IPS-20b (cell line): Measurements from ENCODE around the gene ARMC3.

Source experiments
- H3K27ac ChIP-seq: one replicate; pipeline ENCODE4 v1.5.1; 2013; ENCODE audit warnings: low read length
- H3K27me3 ChIP-seq: 2 replicates; pipeline ENCODE4 v1.6.1; 2013; ENCODE audit warnings: mild to moderate bottlenecking, low read length, inconsistent platforms; ENCODE audit not compliant: insufficient read depth
- H3K36me3 ChIP-seq: 2 replicates; pipeline ENCODE4 v1.6.1; 2013; ENCODE audit warnings: low read depth, mild to moderate bottlenecking, inconsistent platforms, low read length, moderate library complexity; ENCODE audit not compliant: insufficient read depth
- H3K4me1 ChIP-seq: 2 replicates; pipeline ENCODE4 v1.6.1; 2013; ENCODE audit warnings: mild to moderate bottlenecking, control low read depth, inconsistent platforms, low read length, moderate library complexity; ENCODE audit not compliant: insufficient read depth
- H3K4me3 ChIP-seq: 2 replicates; pipeline ENCODE4 v1.5.1; 2013; ENCODE audit warnings: mild to moderate bottlenecking, low read length, inconsistent platforms
- H3K9ac ChIP-seq: 2 replicates; pipeline ENCODE4 v1.6.1; 2013; ENCODE audit warnings: low read depth, mild to moderate bottlenecking, inconsistent platforms, low read length, moderate library complexity
- H3K9me3 ChIP-seq: 2 replicates; pipeline ENCODE4 v1.6.1; 2013; ENCODE audit warnings: mild to moderate bottlenecking, low read depth, low read length, inconsistent platforms; ENCODE audit not compliant: insufficient read depth

Gene ARMC3

GRCh38 chr10:22978287-22978686, 50.4 kb downstream of the ARMC3 start:
- Histone ChIP-seq H3K27ac (no peak overlapping the region), H3K4me1 (peaks cover 7% of the 10 kb centered on the region; the same call in 1 of the 2 replicates), H3K4me3 (no peak overlapping the region), H3K36me3 (no peaks in the 10 kb centered on the region), H3K9me3 (no peaks in the 10 kb centered on the region), H3K27me3 (no peaks in the 10 kb centered on the region), H3K9ac (no peak overlapping the region)

- H3K27me3 ChIP-seq, result no peaks in the 10 kb centered on the region
- no peak overlapping the region for H3K9ac ChIP-seq
- no peak overlapping the region for H3K4me3 ChIP-seq
- H3K9me3 ChIP-seq, result no peaks in the 10 kb centered on the region
- peaks cover 7% of the 10 kb centered on the region; the same call in 1 of the 2 replicates for H3K4me1 ChIP-seq
- no peak overlapping the region for H3K27ac ChIP-seq
- H3K36me3 ChIP-seq, result no peaks in the 10 kb centered on the region
Observed at GRCh38 chr10:22978918-22979317, 51.1 kb downstream of the ARMC3 start.

GRCh38 chr10:22980822-22981221, 53.0 kb downstream of the ARMC3 start:
- H3K36me3 ChIP-seq, result no peaks in the 10 kb centered on the region
- no peaks in the 10 kb centered on the region for H3K27me3 ChIP-seq
- peaks cover 7% of the 10 kb centered on the region; the same call in 1 of the 2 replicates for H3K4me1 ChIP-seq
- no peak overlapping the region for H3K27ac ChIP-seq
- no peak overlapping the region for H3K4me3 ChIP-seq
- H3K9me3 ChIP-seq, result no peaks in the 10 kb centered on the region
- no peak overlapping the region for H3K9ac ChIP-seq

- H3K9ac ChIP-seq, result no peak overlapping the region
- H3K27ac ChIP-seq, result no peak overlapping the region
- no peaks in the 10 kb centered on the region for H3K27me3 ChIP-seq
- no peaks in the 10 kb centered on the region for H3K9me3 ChIP-seq
- H3K4me3 ChIP-seq, result no peak overlapping the region
- H3K36me3 ChIP-seq, result no peaks in the 10 kb centered on the region
- peaks cover 3% of the 10 kb centered on the region; the same call in 1 of the 2 replicates for H3K4me1 ChIP-seq
Observed at GRCh38 chr10:22984066-22984465, 56.2 kb downstream of the ARMC3 start.

- H3K4me1 ChIP-seq, result no peaks in the 10 kb centered on the region
- no peaks in the 10 kb centered on the region for H3K9me3 ChIP-seq
- no peaks in the 10 kb centered on the region for H3K27me3 ChIP-seq
- H3K27ac ChIP-seq, result no peak overlapping the region
- no peak overlapping the region for H3K9ac ChIP-seq
- H3K36me3 ChIP-seq, result no peaks in the 10 kb centered on the region
- H3K4me3 ChIP-seq, result no peak overlapping the region
Observed at GRCh38 chr10:22986771-22987542, 59.1 kb downstream of the ARMC3 start.

- H3K4me3 ChIP-seq, result no peak overlapping the region
- H3K9me3 ChIP-seq, result no peaks in the 10 kb centered on the region
- no peaks in the 10 kb centered on the region for H3K4me1 ChIP-seq
- no peak overlapping the region for H3K9ac ChIP-seq
- H3K27ac ChIP-seq, result no peak overlapping the region
- no peaks in the 10 kb centered on the region for H3K27me3 ChIP-seq
- no peaks in the 10 kb centered on the region for H3K36me3 ChIP-seq
Observed at GRCh38 chr10:22988581-22989360, 60.9 kb downstream of the ARMC3 start.

- Histone ChIP-seq H3K27ac (no peak overlapping the region), H3K36me3 (no peaks in the 10 kb centered on the region), H3K9me3 (no peaks in the 10 kb centered on the region), H3K4me3 (no peak overlapping the region), H3K4me1 (no peaks in the 10 kb centered on the region), H3K9ac (no peak overlapping the region), H3K27me3 (no peaks in the 10 kb centered on the region)
Observed at GRCh38 chr10:22990443-22990842, 62.6 kb downstream of the ARMC3 start.

GRCh38 chr10:22992075-22992474, 64.2 kb downstream of the ARMC3 start:
- H3K9ac ChIP-seq, result no peak overlapping the region
- no peaks in the 10 kb centered on the region for H3K4me1 ChIP-seq
- no peaks in the 10 kb centered on the region for H3K27me3 ChIP-seq
- no peaks in the 10 kb centered on the region for H3K9me3 ChIP-seq
- H3K4me3 ChIP-seq, result no peak overlapping the region
- no peaks in the 10 kb centered on the region for H3K36me3 ChIP-seq
- H3K27ac ChIP-seq, result no peak overlapping the region

- Histone ChIP-seq H3K27me3 (no peaks in the 10 kb centered on the region), H3K9me3 (no peaks in the 10 kb centered on the region), H3K36me3 (no peaks in the 10 kb centered on the region), H3K9ac (no peak overlapping the region), H3K27ac (no peak overlapping the region), H3K4me3 (no peak overlapping the region), H3K4me1 (no peaks in the 10 kb centered on the region)
Observed at GRCh38 chr10:22992621-22993020, 64.8 kb downstream of the ARMC3 start.

- Histone ChIP-seq H3K27me3 (no peaks in the 10 kb centered on the region), H3K4me3 (no peak overlapping the region), H3K9ac (no peak overlapping the region), H3K36me3 (no peaks in the 10 kb centered on the region), H3K9me3 (no peaks in the 10 kb centered on the region), H3K27ac (no peak overlapping the region), H3K4me1 (no peaks in the 10 kb centered on the region)
Observed at GRCh38 chr10:22993314-22993713, 65.5 kb downstream of the ARMC3 start.

- H3K36me3 ChIP-seq, result no peaks in the 10 kb centered on the region
- no peak overlapping the region for H3K9ac ChIP-seq
- H3K4me1 ChIP-seq, result no peaks in the 10 kb centered on the region
- no peak overlapping the region for H3K4me3 ChIP-seq
- no peaks in the 10 kb centered on the region for H3K9me3 ChIP-seq
- H3K27me3 ChIP-seq, result peaks cover 4% of the 10 kb centered on the region; the same call in 1 of the 2 replicates
- H3K27ac ChIP-seq, result no peak overlapping the region
Observed at GRCh38 chr10:22997096-22997495, 69.2 kb downstream of the ARMC3 start.

- no peak overlapping the region for H3K27ac ChIP-seq
- peaks cover 4% of the 10 kb centered on the region; the same call in 1 of the 2 replicates for H3K27me3 ChIP-seq
- no peaks in the 10 kb centered on the region for H3K4me1 ChIP-seq
- no peak overlapping the region for H3K4me3 ChIP-seq
- no peaks in the 10 kb centered on the region for H3K36me3 ChIP-seq
- H3K9ac ChIP-seq, result no peak overlapping the region
- no peaks in the 10 kb centered on the region for H3K9me3 ChIP-seq
Observed at GRCh38 chr10:22998091-22998490, 70.2 kb downstream of the ARMC3 start.
